ENCODE data around the gene PRDM12.
"Not testable (repeated sequence)": the region's sequence is repeated elsewhere in the genome, so short reads cannot be mapped to it uniquely, and the experiment has no call there.

Gene PRDM12

GRCh38 chr9:130665431-130666392 lies 1.3 kb downstream of the PRDM12 start:
- DNase-seq (ENCODE audit: low read depth), result no peak

- DNase-seq (ENCODE audit: low read depth), result no peak
Measured at GRCh38 chr9:130666393-130667119, 2.2 kb downstream of the PRDM12 start.

GRCh38 chr9:130667120-130667435 lies 2.7 kb downstream of the PRDM12 start:
- no peak for DNase-seq (ENCODE audit: low read depth)

DNA sequence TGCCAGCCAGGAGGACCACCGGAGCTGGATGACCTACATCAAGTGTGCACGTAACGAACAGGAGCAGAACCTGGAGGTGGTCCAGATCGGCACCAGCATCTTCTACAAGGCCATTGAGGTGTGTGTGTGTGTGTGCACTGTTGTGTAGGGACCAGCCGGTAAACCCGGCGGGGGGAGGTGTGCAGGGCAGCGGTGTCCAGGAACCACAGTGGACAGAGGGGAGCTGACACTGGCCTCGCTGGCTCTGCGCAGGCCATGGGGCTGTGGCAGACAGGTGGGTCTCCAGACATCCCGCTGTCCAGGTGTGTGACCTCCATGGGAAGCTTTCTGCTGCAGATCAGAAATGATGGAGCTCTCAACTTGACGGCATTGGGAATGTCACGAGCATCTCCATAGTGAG lies 3.8 kb downstream of the PRDM12 start:
- DNase-seq (ENCODE audit: low read depth), result no peak

DNA sequence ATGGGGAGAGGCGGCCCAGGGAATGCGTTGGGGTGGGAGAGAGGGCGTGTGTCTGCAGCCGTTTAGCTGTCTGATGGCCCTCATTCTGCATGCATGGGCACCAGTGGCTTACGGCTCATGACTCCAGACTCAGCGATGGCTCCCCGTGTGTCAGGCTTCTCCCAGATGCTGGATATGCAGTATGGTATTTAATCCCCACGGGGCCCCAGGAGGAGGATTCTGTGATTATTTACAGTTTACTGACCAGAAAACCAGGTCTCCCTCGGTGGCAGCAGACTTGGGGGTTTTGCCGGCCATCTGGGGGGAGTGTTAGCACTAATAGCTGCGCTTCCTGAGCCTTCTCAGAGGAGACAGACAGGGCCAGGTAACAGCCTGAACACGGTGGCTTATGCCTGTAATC lies 4.3 kb downstream of the PRDM12 start:
- DNase-seq (ENCODE audit: low read depth), result no peak

GRCh38 chr9:130669965-130670364 lies 5.6 kb downstream of the PRDM12 start:
- DNase-seq (ENCODE audit: low read depth), result no peak

- no peak for DNase-seq (ENCODE audit: low read depth)
Measured at GRCh38 chr9:130670644-130671043, 6.2 kb downstream of the PRDM12 start.

DNA sequence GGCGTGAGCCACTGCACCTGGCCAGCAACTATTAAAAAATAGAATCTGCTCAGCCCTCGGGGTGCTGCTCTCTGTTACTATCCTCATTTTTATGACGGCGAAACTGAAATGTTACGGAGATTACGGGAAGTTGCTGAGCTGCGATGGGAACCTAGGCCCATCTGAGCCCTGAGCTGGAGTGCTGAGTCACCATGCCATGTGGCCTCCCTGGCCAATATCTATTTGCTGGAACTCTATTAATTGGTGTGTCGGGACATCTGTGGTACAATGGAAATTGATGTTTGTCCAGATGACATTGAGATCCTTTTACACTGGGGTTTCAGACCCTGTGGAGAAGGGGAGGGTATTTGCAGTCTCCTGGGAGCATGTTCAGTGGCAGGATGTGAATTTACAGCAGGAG lies 8.1 kb downstream of the PRDM12 start:
- DNase-seq (ENCODE audit: low read depth), result no peak

DNA sequence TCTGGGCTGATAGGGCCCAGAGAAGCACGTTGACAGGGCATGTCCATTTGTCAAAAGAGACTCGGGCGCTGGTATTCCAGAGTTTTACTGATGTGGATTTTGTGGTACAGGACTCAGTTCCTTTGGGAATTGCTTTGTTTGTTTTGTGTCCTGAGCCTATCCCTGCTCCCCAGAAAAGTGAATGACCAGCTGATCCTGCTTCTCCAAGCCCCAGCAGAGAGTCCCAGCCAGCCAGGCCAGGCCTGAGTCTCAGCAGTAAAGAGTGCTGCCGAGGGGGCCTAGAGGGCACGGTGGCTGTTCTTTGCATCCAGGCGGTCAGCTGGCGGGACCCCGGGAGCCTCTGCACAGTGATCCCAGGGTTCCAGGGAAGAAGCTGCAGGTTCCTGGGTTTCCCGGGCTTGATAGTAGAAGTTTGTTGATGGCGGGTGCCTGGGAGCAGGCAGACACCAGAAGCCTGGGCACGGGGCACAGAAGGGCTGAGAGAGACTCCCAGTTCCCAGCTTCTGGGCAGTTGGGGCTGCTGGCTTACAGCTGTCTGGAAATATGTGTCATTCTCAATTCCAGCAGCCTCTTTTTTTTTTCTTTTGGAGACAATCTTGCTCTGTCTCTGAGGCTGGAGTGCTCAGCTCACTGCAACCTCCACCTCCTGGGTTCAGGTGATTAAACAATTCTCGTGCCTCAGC lies 8.7 kb downstream of the PRDM12 start:
- no peak for DNase-seq (ENCODE audit: low read depth)

- no peak for DNase-seq (ENCODE audit: low read depth)
Measured at GRCh38 chr9:130675396-130675795, 11.0 kb downstream of the PRDM12 start.

DNA sequence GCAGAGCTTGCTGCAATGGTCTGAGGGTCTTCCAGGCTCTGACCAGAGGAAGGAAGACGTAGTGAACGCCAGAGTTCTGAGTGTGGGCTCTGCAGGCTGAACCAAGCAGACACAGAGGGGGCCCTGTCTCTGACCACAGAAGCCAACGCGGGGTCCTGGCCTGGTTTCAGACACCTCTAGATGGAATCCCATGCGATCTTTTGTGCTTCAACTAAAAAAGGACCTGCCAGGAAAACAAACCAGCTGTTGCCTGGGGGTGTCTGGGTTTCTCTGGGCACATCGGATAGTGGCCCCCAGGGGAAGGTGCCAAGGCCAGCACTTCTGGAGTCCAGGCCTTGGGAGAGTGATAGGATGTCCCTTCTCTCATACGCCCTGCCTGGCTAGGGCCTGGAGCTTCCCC lies 12.9 kb downstream of the PRDM12 start:
- no peak for DNase-seq (ENCODE audit: low read depth)

- DNase-seq (ENCODE audit: low read depth), result peak; percentile 41
Measured at GRCh38 chr9:130680836-130681768, 16.7 kb downstream of the PRDM12 start.

GRCh38 chr9:130681769-130682420 lies 17.5 kb downstream of the PRDM12 start:
- DNase-seq (ENCODE audit: low read depth), result no peak

GRCh38 chr9:130682421-130683121 lies 18.2 kb downstream of the PRDM12 start:
- peak; percentile 66 for DNase-seq (ENCODE audit: low read depth)

GRCh38 chr9:130685104-130685503 lies 20.7 kb downstream of the PRDM12 start:
- DNase-seq (ENCODE audit: low read depth), result no peak

DNA sequence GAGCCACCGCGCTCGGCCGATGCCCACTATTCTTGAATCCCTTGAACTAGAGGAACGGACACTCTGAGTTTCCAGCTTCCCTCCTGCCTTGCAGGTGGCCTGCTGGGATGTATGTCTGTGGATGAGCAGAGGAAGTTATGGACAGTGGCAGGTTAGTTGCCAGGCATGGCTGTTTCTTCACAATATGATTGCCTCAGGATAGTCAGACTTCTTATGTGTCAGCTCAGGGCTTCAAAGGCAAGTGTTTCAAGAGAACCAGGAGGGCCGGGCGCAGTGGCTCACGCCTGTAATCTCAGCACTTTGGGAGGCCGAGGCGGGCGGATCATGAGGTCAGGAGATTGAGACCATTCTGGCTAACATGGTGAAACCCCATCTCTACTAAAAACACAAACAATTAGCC lies 21.6 kb downstream of the PRDM12 start:
- not testable (repeated sequence) for DNase-seq (ENCODE audit: low read depth)

DNA sequence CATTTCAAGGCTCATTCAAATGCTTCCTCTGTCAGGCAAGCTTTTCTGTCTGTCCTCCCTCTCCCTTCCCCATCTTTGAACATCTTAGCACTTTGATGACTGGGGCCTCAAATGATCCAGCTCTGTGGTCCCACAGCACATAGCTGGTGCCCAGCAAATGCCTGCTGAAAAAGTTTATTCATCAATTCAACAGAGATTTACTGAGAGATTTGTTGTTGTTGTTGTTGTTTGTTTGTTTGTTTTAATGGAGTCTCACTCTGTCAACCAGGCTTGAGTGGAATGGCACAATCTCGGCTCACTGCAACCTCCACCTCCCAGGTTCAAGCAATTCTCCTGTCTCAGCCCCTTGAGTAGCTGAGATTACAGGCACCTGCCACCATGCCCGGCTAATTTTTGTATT lies 23.2 kb downstream of the PRDM12 start:
- DNase-seq (ENCODE audit: low read depth), result no peak

DNA sequence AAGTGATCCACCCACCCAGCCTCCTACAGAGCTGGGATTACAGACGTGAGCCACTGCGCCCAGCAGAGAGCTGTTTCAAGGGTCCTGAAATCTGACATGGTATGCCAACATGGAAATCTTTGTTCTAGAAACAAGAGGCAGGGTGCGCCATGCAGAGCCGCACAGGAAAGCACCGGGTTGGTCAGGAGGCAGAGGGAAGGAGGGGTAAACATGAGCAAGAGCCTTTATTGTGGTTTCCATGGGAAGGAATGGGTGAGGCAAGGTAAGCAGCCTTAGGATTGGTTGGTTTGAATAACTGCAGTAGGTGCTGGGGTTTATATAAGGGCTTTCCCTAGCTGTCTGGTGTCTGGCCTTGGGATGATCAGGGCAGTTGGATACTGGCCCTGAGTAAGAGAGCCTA lies 23.7 kb downstream of the PRDM12 start:
- DNase-seq (ENCODE audit: low read depth), result no peak

- no peak for DNase-seq (ENCODE audit: low read depth)
Measured at GRCh38 chr9:130689572-130689936, 25.2 kb downstream of the PRDM12 start.

DNA sequence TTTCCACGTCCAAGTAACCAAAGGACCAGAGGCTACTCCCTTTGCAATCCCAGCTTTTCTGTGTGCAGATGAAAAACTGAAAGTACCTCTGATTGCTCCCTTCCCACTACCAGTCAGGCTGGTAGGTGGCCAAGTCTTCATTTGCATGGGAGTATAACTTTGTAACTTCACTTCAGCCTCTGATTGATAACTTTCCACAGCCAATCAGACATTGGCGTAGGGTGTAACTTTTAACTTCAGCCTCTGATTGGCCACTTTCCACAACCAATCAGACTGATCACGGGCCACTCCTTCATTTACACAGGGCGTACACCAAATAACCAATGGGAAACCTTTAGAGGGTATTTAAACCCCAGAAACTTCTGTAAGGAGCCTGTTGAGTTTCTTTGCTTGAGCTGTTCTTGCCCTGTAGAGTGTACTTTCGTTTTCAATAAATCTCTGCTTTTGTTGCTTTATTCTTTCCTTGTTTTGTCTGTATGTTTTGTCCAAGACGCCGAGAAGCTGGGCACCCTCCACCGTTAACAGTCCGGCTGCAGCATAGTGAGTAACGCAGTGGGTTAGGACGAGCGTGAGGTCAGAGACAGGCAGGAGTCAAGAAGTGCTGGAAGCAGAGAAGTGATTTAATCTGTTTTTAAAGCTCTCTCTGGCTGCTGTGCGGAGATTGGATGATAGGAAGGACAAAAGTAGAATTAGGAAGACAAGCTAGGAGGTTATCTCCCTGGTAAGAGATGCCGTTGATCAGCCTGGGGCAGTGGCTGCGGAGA lies 25.7 kb downstream of the PRDM12 start:
- DNase-seq (ENCODE audit: low read depth), result peak; percentile 96
